SK-N-SH (cell line): ENCODE results near the gene SNAP29. TPM values are rescaled to one million over a fixed set of nuclear protein-coding genes. Genes with fewer than 3 reads are reported as not detected.
"Not testable (repeated sequence)": the region's sequence is repeated elsewhere in the genome, so short reads cannot be mapped to it uniquely, and the experiment has no call there.

ENCODE experiments used
- CTCF ChIA-PET: fragments of 300-600, 350-600 bp; formaldehyde crosslinking; extraction: SDS; loops from one replicate; lab custom pipeline; 2021; lab: Yijun Ruan, JAX
- POLR2A ChIA-PET: fragments of 350-600 bp; sonication (Branson Sonifier 250); formaldehyde crosslinking; extraction: SDS; loops from one replicate; lab custom pipeline; 2020; ENCODE audit warnings: antibody characterized with exemption, inconsistent platforms; lab: Yijun Ruan, JAX
- DNase-seq: peaks from one replicate; pipeline ENCODE4 v3.0.0; 2012
- H2AFZ ChIP-seq: fragments of 200-600 bp; sonication (generic); 2 replicates; pipeline ENCODE4 v1.8.1; 2016; ENCODE audit warnings: antibody characterized with exemption, mild to moderate bottlenecking, low read depth
- H3F3A ChIP-seq: fragments of 200-600 bp; sonication (generic); replicated peaks from 2 replicates; pipeline ENCODE3; 2016; ENCODE audit warnings: antibody characterized with exemption, mild to moderate bottlenecking; ENCODE audit not compliant: insufficient read depth
- H3K27ac ChIP-seq, 2 experiments: fragments of 200-500 bp in 1 of 2; fragments of 200-600 bp in 1 of 2; sonication (Bioruptor generic) in 1 of 2; sonication (generic), shearing (Covaris generic) in 1 of 2; 2 replicates each; pipeline versions ENCODE4 v1.5.1 to v1.6.1; 2014 to 2016; ENCODE audit warnings: low read depth in 2 of 2, inconsistent platforms in 1 of 2, low read length in 1 of 2, mild to moderate bottlenecking in 1 of 2, mixed read lengths in 1 of 2
- H3K27me3 ChIP-seq: fragments of 200-600 bp; sonication (generic), shearing (Covaris generic); 2 replicates; pipeline ENCODE4 v1.6.1; 2016; ENCODE audit warnings: mixed run types; ENCODE audit not compliant: insufficient read depth
- H3K36me3 ChIP-seq, 2 experiments: fragments of 200-500 bp in 1 of 2; fragments of 200-600 bp in 1 of 2; sonication (Bioruptor generic) in 1 of 2; sonication (generic) in 1 of 2; replicated peaks in 1 of 2; 2 replicates each; pipeline versions ENCODE3 to v1.5.1; 2014 to 2016; ENCODE audit warnings: low read length in 1 of 2, mild to moderate bottlenecking in 1 of 2; ENCODE audit not compliant: insufficient read depth in 2 of 2, control insufficient read depth in 1 of 2
- H3K4me1 ChIP-seq, 2 experiments: fragments of 200-500 bp in 1 of 2; fragments of 200-600 bp in 1 of 2; sonication (Bioruptor generic) in 1 of 2; sonication (generic), shearing (Covaris generic) in 1 of 2; 2 replicates each; pipeline versions ENCODE4 v1.5.1 to v1.6.1; 2014 to 2016; ENCODE audit warnings: low read depth in 1 of 2, low read length in 1 of 2, mixed run types in 1 of 2; ENCODE audit not compliant: insufficient read depth in 2 of 2, control insufficient read depth in 1 of 2
- H3K4me2 ChIP-seq: fragments of 200-600 bp; sonication (generic), shearing (Covaris generic); 2 replicates; pipeline ENCODE4 v1.6.1; 2017; ENCODE audit warnings: mixed run types
- H3K4me3 ChIP-seq, 2 experiments: fragments of 200-500 bp in 1 of 2; fragments of 200-600 bp in 1 of 2; sonication (Bioruptor generic) in 1 of 2; sonication (generic), shearing (Covaris generic) in 1 of 2; 2 replicates each; pipeline versions ENCODE4 v1.5.1 to v1.8.1; 2014 to 2016; ENCODE audit warnings: low read depth in 2 of 2, inconsistent platforms in 1 of 2, low read length in 1 of 2, mild to moderate bottlenecking in 1 of 2, mixed read lengths in 1 of 2, moderate library complexity in 1 of 2
- H3K79me2 ChIP-seq: fragments of 200-600 bp; sonication (generic); 2 replicates; pipeline ENCODE4 v1.8.1; 2017; ENCODE audit warnings: mild to moderate bottlenecking; ENCODE audit not compliant: insufficient read depth
- H3K9ac ChIP-seq: fragments of 200-600 bp; sonication (generic); 2 replicates; pipeline ENCODE4 v1.6.1; 2017; ENCODE audit warnings: mixed run types
- H3K9me2 ChIP-seq: fragments of 200-600 bp; sonication (generic); 2 replicates; pipeline ENCODE4 v1.6.1; 2017; ENCODE audit warnings: mixed run types
- H3K9me3 ChIP-seq: fragments of 200-600 bp; sonication (generic); 2 replicates; pipeline ENCODE4 v1.6.1; 2017; ENCODE audit warnings: mixed run types, mild to moderate bottlenecking, moderate library complexity
- H4K20me1 ChIP-seq: fragments of 200-600 bp; sonication (generic); 2 replicates; pipeline ENCODE4 v1.6.1; 2017; ENCODE audit warnings: mild to moderate bottlenecking, mixed run types; ENCODE audit not compliant: insufficient read depth
- MEF2A ChIP-seq: IDR thresholded peaks from 2 replicates; pipeline ENCODE4 v1.4.0; 2012; ENCODE audit warnings: low read depth, borderline replicate concordance
- MXI1 ChIP-seq: IDR thresholded peaks from 2 replicates; pipeline ENCODE4 v1.6.1; 2012; ENCODE audit warnings: mild to moderate bottlenecking, low read depth, low read length, improper control_type of control experiment
- PBX3 ChIP-seq: IDR thresholded peaks from 2 replicates; pipeline ENCODE4; 2012
- TEAD4 ChIP-seq: IDR thresholded peaks from 2 replicates; pipeline ENCODE4 v1.4.0; 2012; ENCODE audit warnings: mild to moderate bottlenecking, borderline replicate concordance; ENCODE audit not compliant: insufficient read depth
- YY1 ChIP-seq: IDR thresholded peaks from 2 replicates; pipeline ENCODE4 v1.4.0; 2012; ENCODE audit warnings: low read depth, mild to moderate bottlenecking
- WGBS: methylation state at CpG from one replicate; pipeline ENCODE4 v1.1.6; 2017; ENCODE audit warnings: low lambda C conversion rate; 5-methylcytosine and 5-hydroxymethylcytosine counted together
- polyA plus RNA-seq, 3 experiments: library from polyadenylated mRNA; depleted of rRNA; stranded (reverse); fragments of >200 nt; gene quantifications; 2 replicates each; pipeline ENCODE4 v1.2.3, GENCODE V29; 2012
- TF ChIP-seq, protein P1 (sequence below): IDR thresholded peaks from 2 replicates; pipeline ENCODE4 v1.4.0; 2012; ENCODE audit warnings: low read depth, borderline replicate concordance

Gene SNAP29
- polyA plus RNA-seq, 1 of the 3 experiments (the other 2 are of a cell fraction): 37.3 TPM

GRCh38 chr22:20836987-20837823, 21.6 kb upstream of the SNAP29 start:
- TF ChIP-seq PBX3 (no peak), MEF2A (no peak), YY1 (no peak), MXI1 (no peak), TEAD4 (no peak)
- TF ChIP-seq, protein P1, sequence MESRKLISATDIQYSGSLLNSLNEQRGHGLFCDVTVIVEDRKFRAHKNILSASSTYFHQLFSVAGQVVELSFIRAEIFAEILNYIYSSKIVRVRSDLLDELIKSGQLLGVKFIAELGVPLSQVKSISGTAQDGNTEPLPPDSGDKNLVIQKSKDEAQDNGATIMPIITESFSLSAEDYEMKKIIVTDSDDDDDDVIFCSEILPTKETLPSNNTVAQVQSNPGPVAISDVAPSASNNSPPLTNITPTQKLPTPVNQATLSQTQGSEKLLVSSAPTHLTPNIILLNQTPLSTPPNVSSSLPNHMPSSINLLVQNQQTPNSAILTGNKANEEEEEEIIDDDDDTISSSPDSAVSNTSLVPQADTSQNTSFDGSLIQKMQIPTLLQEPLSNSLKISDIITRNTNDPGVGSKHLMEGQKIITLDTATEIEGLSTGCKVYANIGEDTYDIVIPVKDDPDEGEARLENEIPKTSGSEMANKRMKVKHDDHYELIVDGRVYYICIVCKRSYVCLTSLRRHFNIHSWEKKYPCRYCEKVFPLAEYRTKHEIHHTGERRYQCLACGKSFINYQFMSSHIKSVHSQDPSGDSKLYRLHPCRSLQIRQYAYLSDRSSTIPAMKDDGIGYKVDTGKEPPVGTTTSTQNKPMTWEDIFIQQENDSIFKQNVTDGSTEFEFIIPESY: no peak
- H3K4me1 ChIP-seq: peaks cover 0 to 11% of the 10 kb centered on the region in 2 experiments; a peak in 1 of 4 replicates
- 93% methylated on average over 2 of the region's 2 CpGs for WGBS
- no peaks in the 10 kb centered on the region for H3F3A ChIP-seq
- H3K27me3 ChIP-seq: no peaks in the 10 kb centered on the region
- peaks cover 4 to 15% of the 10 kb centered on the region in 2 experiments for H3K36me3 ChIP-seq
- peaks cover 20% of the 10 kb centered on the region for H3K79me2 ChIP-seq
- no peak overlapping the region for H3K9ac ChIP-seq
- no peak overlapping the region for H3K4me3 ChIP-seq
- H3K4me2 ChIP-seq: no peak overlapping the region
- no peaks in the 10 kb centered on the region; the same call in none of the 2 replicates for H4K20me1 ChIP-seq
- no peak for DNase-seq
- H2AFZ ChIP-seq: no peak overlapping the region
- H3K9me2 ChIP-seq: no peaks in the 10 kb centered on the region
- H3K9me3 ChIP-seq: no peaks in the 10 kb centered on the region
- no peak overlapping the region for H3K27ac ChIP-seq
- ChIA-PET CTCF (interaction anchor here (1.0 to 1.9 kb wide), 3 partner anchors 11 to 49 kb away, joined by 3 to 5 read pairs (median 4); no protein-coding TSS in a partner anchor), POLR2A (no interaction called here)

- POLR2A ChIA-PET: not testable (repeated sequence)
These were observed 19.5 kb upstream of the SNAP29 start for GRCh38 chr22:20839354-20839753.

More at GRCh38 chr22:20839354-20839753, 19.5 kb upstream of the SNAP29 start:
- not testable (repeated sequence) for H2AFZ ChIP-seq, H3K4me3 ChIP-seq, H3F3A ChIP-seq, H4K20me1 ChIP-seq, H3K27me3 ChIP-seq, H3K9me3 ChIP-seq, H3K9ac ChIP-seq, H3K36me3 ChIP-seq, H3K9me2 ChIP-seq, H3K4me2 ChIP-seq, DNase-seq, H3K4me1 ChIP-seq, H3K27ac ChIP-seq
- CTCF ChIA-PET: interaction anchor here (2.9 kb wide), 1 partner anchor 46 kb away, joined by 9 read pairs; no protein-coding TSS in a partner anchor
- H3K79me2 ChIP-seq: peaks cover 27% of the 10 kb centered on the region
- whole genome bisulfite sequencing: 93% methylated on average over 10 of the region's 10 CpGs
